HEK293 (cell line): ENCODE results near the gene TTC16.

Experiments
- CTCF ChIA-PET: fragments of 350-600 bp; formaldehyde crosslinking; extraction: SDS; loops from one replicate; lab custom pipeline; 2021; ENCODE audit warnings: antibody characterized with exemption; lab: Yijun Ruan, JAX
- POLR2A ChIA-PET: fragments of 300-600 bp; formaldehyde crosslinking; extraction: SDS; loops from one replicate; lab custom pipeline; 2020; ENCODE audit warnings: antibody characterized with exemption, inconsistent platforms; lab: Yijun Ruan, JAX
- H3K27ac ChIP-seq: fragments of 200-500 bp; sonication (Bioruptor generic); 2 replicates; pipeline ENCODE4 v1.5.1; 2014; ENCODE audit warnings: low read depth, low read length, control low read depth, inconsistent platforms; ENCODE audit errors: extremely low read depth
- H3K36me3 ChIP-seq, 2 experiments: fragments of 200-500 bp in 1 of 2; sonication (Bioruptor generic) in 1 of 2; 1 replicate in 1 of 2; 2 replicates in 1 of 2; pipeline ENCODE4 v1.5.1; 2014 to 2017; ENCODE audit warnings: inconsistent platforms in 2 of 2, low read length in 2 of 2; ENCODE audit not compliant: control insufficient read depth in 2 of 2, insufficient read depth in 1 of 2
- H3K4me1 ChIP-seq: fragments of 200-500 bp; sonication (Bioruptor generic); 2 replicates; pipeline ENCODE4 v1.5.1; 2014; ENCODE audit warnings: mild to moderate bottlenecking, low read length, inconsistent platforms; ENCODE audit not compliant: control insufficient read depth, insufficient read depth
- H3K4me3 ChIP-seq: 2 replicates; pipeline ENCODE4 v1.5.1; 2011; ENCODE audit warnings: low read depth, mild to moderate bottlenecking, control low read depth, low read length, moderate library complexity
- H3K9me3 ChIP-seq: fragments of 200-500 bp; sonication (Bioruptor generic); 2 replicates; pipeline ENCODE4 v1.5.1; 2014; ENCODE audit warnings: low read depth, low read length, inconsistent platforms; ENCODE audit not compliant: control insufficient read depth, insufficient read depth
- KLF1 ChIP-seq: fragments of 450-650 bp; formaldehyde crosslinking; IDR thresholded peaks from 2 replicates; pipeline ENCODE4 v1.5.1; 2016; ENCODE audit warnings: missing biosample characterization, missing genetic modification characterization
- MZF1 ChIP-seq: fragments of 450-650 bp; formaldehyde crosslinking; IDR thresholded peaks from 2 replicates; pipeline ENCODE4 v1.5.1; 2017; ENCODE audit warnings: missing biosample characterization, missing genetic modification characterization, borderline replicate concordance
- SALL2 ChIP-seq: fragments of 450-650 bp; formaldehyde crosslinking; IDR thresholded peaks from 2 replicates; pipeline ENCODE4 v1.5.0; 2017; ENCODE audit warnings: missing biosample characterization, mild to moderate bottlenecking, missing genetic modification characterization, borderline replicate concordance
- SETDB1 ChIP-seq: IDR thresholded peaks from one replicate; pipeline ENCODE4 v1.6.1; 2017; ENCODE audit warnings: mild to moderate bottlenecking, low read length, moderate library complexity, mixed read lengths; ENCODE audit not compliant: insufficient read length
- SP3 ChIP-seq: fragments of 450-650 bp; formaldehyde crosslinking; IDR thresholded peaks from 2 replicates; pipeline ENCODE4 v1.5.1; 2016; ENCODE audit warnings: missing biosample characterization, missing genetic modification characterization
- TRIM28 ChIP-seq: IDR thresholded peaks from 2 replicates; pipeline ENCODE4 v1.6.1; 2011; ENCODE audit warnings: low read length, control low read depth, borderline replicate concordance
- ZNF114 ChIP-seq: fragments of 450-650 bp; formaldehyde crosslinking; IDR thresholded peaks from 2 replicates; pipeline ENCODE4 v1.5.0; 2017; ENCODE audit warnings: missing biosample characterization, missing genetic modification characterization
- ZNF121 ChIP-seq: fragments of 450-650 bp; formaldehyde crosslinking; IDR thresholded peaks from 2 replicates; pipeline ENCODE4 v1.5.1; 2016; ENCODE audit warnings: missing biosample characterization, missing genetic modification characterization
- ZNF132 ChIP-seq: fragments of 450-650 bp; formaldehyde crosslinking; IDR thresholded peaks from 2 replicates; pipeline ENCODE4 v1.5.1; 2017; ENCODE audit warnings: missing biosample characterization, missing genetic modification characterization, borderline replicate concordance
- ZNF223 ChIP-seq: fragments of 450-650 bp; formaldehyde crosslinking; IDR thresholded peaks from 2 replicates; pipeline ENCODE4 v1.5.1; 2016; ENCODE audit warnings: missing biosample characterization, missing genetic modification characterization
- ZNF266 ChIP-seq: fragments of 450-650 bp; formaldehyde crosslinking; IDR thresholded peaks from 2 replicates; pipeline ENCODE4 v1.5.1; 2016; ENCODE audit warnings: missing biosample characterization, missing genetic modification characterization, low read depth
- ZNF530 ChIP-seq: fragments of 450-650 bp; formaldehyde crosslinking; IDR thresholded peaks from 2 replicates; pipeline ENCODE4 v1.5.1; 2016; ENCODE audit warnings: low read depth, missing biosample characterization, missing genetic modification characterization
- ZNF596 ChIP-seq: fragments of 450-650 bp; IDR thresholded peaks from 2 replicates; pipeline ENCODE4 v1.5.0; 2018; ENCODE audit warnings: missing biosample characterization, mild to moderate bottlenecking, missing genetic modification characterization, moderate library complexity
- ZNF658 ChIP-seq: fragments of 450-650 bp; formaldehyde crosslinking; IDR thresholded peaks from 2 replicates; pipeline ENCODE4; 2016; ENCODE audit warnings: missing biosample characterization, missing genetic modification characterization
- ZNF830 ChIP-seq: fragments of 450-650 bp; IDR thresholded peaks from 2 replicates; pipeline ENCODE4 v1.5.0; 2018; ENCODE audit warnings: missing biosample characterization, missing genetic modification characterization, low read depth, mild to moderate bottlenecking, moderate library complexity
- ZSCAN23 ChIP-seq: fragments of 450-650 bp; formaldehyde crosslinking; IDR thresholded peaks from 2 replicates; pipeline ENCODE4 v1.5.1; 2016; ENCODE audit warnings: missing biosample characterization, missing genetic modification characterization
- TF ChIP-seq, protein P1 (sequence below): fragments of 450-650 bp; formaldehyde crosslinking; IDR thresholded peaks from 2 replicates; pipeline ENCODE4 v1.5.1; 2016; ENCODE audit warnings: missing biosample characterization, missing genetic modification characterization
- TF ChIP-seq, protein P2 (sequence below): fragments of 450-650 bp; formaldehyde crosslinking; IDR thresholded peaks from 2 replicates; pipeline ENCODE4 v1.5.1; 2016; ENCODE audit warnings: missing biosample characterization, missing genetic modification characterization
- TF ChIP-seq, protein P3 (sequence below): fragments of 450-650 bp; formaldehyde crosslinking; conservative IDR thresholded peaks from 2 replicates; pipeline ENCODE4 v1.5.1; 2016; ENCODE audit warnings: low read depth, missing biosample characterization, missing genetic modification characterization
- TF ChIP-seq, protein P4 (sequence below): fragments of 450-650 bp; formaldehyde crosslinking; IDR thresholded peaks from 2 replicates; pipeline ENCODE4 v1.5.1; 2016; ENCODE audit warnings: missing biosample characterization, missing genetic modification characterization
- TF ChIP-seq, protein P5 (sequence below): fragments of 450-650 bp; formaldehyde crosslinking; IDR thresholded peaks from 2 replicates; pipeline ENCODE4 v1.5.1; 2016; ENCODE audit warnings: missing biosample characterization, missing genetic modification characterization
- TF ChIP-seq, protein P6 (sequence below): fragments of 450-650 bp; IDR thresholded peaks from 2 replicates; pipeline ENCODE4 v1.5.1; 2018; ENCODE audit warnings: missing biosample characterization, mild to moderate bottlenecking, missing genetic modification characterization

Gene TTC16

DNA sequence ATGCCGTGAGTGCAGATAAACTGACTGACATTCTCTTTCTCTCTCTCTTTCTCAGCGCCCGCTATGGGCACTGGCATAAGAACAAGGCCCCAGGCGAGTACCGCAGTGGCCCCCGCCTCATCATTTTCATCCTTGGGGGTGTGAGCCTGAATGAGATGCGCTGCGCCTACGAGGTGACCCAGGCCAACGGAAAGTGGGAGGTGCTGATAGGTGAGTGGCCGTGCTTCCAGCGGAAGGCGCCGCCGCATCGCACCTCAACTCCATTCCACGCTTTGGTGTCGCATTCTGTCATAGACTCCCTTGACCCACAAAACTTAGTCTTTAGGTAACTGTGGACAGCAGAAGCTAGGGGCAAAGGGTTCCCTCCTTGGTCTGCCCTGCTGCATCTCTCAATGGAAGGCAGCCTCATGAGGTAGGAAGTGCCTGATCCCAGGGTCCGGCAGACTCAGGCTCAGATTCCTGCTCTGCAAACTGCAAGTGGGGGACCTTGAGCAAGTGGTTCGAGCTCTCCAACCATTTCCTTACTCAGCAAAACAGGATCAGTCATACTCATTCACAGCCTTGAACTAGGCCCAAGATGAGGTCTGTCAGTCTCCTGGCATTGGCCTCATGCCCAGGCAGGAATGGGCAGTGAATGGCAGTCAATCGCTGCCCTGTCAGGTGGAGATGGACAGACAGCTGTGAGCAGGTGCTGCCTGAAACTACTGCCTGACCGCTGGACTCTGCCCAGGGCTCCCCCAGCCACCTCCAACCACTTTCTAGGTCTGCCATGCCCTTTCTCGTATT lies 33.3 kb upstream of the TTC16 start (continued):
- TF ChIP-seq, protein P1, sequence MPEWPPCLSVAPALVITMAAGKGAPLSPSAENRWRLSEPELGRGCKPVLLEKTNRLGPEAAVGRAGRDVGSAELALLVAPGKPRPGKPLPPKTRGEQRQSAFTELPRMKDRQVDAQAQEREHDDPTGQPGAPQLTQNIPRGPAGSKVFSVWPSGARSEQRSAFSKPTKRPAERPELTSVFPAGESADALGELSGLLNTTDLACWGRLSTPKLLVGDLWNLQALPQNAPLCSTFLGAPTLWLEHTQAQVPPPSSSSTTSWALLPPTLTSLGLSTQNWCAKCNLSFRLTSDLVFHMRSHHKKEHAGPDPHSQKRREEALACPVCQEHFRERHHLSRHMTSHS (tag by site-specific recombination) = no peak
- TF ChIP-seq ZNF114 (tag by site-specific recombination) (no peak), ZNF132 (tag by site-specific recombination) (no peak)
- TF ChIP-seq, protein P2, sequence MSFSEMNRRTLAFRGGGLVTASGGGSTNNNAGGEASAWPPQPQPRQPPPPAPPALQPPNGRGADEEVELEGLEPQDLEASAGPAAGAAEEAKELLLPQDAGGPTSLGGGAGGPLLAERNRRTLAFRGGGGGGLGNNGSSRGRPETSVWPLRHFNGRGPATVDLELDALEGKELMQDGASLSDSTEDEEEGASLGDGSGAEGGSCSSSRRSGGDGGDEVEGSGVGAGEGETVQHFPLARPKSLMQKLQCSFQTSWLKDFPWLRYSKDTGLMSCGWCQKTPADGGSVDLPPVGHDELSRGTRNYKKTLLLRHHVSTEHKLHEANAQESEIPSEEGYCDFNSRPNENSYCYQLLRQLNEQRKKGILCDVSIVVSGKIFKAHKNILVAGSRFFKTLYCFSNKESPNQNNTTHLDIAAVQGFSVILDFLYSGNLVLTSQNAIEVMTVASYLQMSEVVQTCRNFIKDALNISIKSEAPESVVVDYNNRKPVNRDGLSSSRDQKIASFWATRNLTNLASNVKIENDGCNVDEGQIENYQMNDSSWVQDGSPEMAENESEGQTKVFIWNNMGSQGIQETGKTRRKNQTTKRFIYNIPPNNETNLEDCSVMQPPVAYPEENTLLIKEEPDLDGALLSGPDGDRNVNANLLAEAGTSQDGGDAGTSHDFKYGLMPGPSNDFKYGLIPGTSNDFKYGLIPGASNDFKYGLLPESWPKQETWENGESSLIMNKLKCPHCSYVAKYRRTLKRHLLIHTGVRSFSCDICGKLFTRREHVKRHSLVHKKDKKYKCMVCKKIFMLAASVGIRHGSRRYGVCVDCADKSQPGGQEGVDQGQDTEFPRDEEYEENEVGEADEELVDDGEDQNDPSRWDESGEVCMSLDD = no peak

DNA sequence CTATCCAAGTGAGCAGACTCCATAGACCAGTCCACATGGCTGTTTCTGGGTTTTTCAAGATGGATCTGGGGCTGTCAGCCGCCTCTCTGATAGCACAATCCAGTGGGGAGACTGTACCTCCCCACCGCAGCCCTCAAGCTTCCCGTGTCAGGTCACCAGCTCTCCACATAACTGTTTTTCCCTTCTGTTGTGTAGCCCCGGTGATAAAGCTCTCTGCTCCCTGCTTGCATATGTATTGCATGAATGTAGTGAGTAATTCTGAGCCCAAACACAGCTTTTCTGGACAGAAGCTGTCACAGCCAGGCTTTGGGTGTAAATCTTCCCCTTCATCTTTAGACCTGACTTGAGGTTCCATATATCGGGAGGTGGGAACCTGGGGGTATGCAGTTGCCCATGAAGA lies 32.2 kb upstream of the TTC16 start:
- TF ChIP-seq ZNF830 (tag by site-specific recombination) = no peak
- no peak for TF ChIP-seq SALL2 (tag by site-specific recombination)
- no peak for TF ChIP-seq ZSCAN23
- TF ChIP-seq ZNF266 (tag by site-specific recombination) = no peak
- TF ChIP-seq TRIM28 = no peak
- TF ChIP-seq ZNF530 = no peak
- TF ChIP-seq, protein P3, sequence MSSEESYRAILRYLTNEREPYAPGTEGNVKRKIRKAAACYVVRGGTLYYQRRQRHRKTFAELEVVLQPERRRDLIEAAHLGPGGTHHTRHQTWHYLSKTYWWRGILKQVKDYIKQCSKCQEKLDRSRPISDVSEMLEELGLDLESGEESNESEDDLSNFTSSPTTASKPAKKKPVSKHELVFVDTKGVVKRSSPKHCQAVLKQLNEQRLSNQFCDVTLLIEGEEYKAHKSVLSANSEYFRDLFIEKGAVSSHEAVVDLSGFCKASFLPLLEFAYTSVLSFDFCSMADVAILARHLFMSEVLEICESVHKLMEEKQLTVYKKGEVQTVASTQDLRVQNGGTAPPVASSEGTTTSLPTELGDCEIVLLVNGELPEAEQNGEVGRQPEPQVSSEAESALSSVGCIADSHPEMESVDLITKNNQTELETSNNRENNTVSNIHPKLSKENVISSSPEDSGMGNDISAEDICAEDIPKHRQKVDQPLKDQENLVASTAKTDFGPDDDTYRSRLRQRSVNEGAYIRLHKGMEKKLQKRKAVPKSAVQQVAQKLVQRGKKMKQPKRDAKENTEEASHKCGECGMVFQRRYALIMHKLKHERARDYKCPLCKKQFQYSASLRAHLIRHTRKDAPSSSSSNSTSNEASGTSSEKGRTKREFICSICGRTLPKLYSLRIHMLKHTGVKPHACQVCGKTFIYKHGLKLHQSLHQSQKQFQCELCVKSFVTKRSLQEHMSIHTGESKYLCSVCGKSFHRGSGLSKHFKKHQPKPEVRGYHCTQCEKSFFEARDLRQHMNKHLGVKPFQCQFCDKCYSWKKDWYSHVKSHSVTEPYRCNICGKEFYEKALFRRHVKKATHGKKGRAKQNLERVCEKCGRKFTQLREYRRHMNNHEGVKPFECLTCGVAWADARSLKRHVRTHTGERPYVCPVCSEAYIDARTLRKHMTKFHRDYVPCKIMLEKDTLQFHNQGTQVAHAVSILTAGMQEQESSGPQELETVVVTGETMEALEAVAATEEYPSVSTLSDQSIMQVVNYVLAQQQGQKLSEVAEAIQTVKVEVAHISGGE = no peak
- no peak for TF ChIP-seq MZF1 (tag by site-specific recombination)
- TF ChIP-seq, protein P4, sequence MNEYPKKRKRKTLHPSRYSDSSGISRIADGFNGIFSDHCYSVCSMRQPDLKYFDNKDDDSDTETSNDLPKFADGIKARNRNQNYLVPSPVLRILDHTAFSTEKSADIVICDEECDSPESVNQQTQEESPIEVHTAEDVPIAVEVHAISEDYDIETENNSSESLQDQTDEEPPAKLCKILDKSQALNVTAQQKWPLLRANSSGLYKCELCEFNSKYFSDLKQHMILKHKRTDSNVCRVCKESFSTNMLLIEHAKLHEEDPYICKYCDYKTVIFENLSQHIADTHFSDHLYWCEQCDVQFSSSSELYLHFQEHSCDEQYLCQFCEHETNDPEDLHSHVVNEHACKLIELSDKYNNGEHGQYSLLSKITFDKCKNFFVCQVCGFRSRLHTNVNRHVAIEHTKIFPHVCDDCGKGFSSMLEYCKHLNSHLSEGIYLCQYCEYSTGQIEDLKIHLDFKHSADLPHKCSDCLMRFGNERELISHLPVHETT (tag by site-specific recombination) = no peak
- no peak for TF ChIP-seq ZNF596
- no peaks in the 10 kb centered on the region for H3K9me3 ChIP-seq
- H3K4me3 ChIP-seq = no peak overlapping the region
- no peaks in the 10 kb centered on the region for H3K4me1 ChIP-seq
- no peak overlapping the region for H3K27ac ChIP-seq
- peaks cover 0 to 56% of the 10 kb centered on the region in 2 experiments; a peak in 1 of 3 replicates for H3K36me3 ChIP-seq
- POLR2A ChIA-PET = interaction anchor here (1.4 kb wide), 1 partner anchor 51 kb away, joined by 3 read pairs; no protein-coding TSS in a partner anchor
- CTCF ChIA-PET = no interaction called here

DNA sequence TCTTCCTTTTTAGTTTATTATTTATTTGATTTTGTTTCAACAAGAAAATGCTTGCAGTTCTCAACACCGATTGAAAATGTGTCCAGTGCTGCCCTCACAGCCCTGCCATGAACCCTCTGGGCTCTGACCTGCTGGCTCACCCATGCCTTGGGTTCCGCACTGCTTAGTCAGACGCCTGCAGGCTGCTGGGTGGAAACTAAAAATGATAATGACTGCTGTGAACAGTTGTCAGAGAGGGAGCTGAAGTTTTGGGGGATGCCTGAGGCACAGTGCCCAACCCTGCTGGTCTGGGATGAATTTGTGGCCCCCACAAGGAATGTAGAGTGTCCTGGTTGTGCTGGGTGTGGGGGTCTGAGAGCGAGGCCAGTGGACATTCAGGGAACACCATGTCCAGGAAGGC lies 31.3 kb upstream of the TTC16 start:
- no peak overlapping the region for H3K4me3 ChIP-seq
- ChIA-PET POLR2A (no interaction called here), CTCF (interaction anchor here (1.0 kb wide), 1 partner anchor 9 kb away, joined by 6 read pairs; no protein-coding TSS in a partner anchor)
- no peak overlapping the region for H3K27ac ChIP-seq
- H3K9me3 ChIP-seq = no peaks in the 10 kb centered on the region
- no peaks in the 10 kb centered on the region for H3K4me1 ChIP-seq
- TF ChIP-seq, protein P5, sequence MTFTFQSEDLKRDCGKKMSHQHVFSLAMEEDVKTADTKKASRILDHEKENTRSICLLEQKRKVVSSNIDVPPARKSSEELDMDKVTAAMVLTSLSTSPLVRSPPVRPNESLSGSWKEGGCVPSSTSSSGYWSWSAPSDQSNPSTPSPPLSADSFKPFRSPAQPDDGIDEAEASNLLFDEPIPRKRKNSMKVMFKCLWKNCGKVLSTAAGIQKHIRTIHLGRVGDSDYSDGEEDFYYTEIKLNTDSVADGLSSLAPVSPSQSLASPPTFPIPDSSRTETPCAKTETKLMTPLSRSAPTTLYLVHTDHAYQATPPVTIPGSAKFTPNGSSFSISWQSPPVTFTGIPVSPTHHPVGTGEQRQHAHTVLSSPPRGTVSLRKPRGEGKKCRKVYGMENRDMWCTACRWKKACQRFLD (tag by site-specific recombination) = no peak
- TF ChIP-seq KLF1 (no peak), SETDB1 (no peak), ZNF658 (tag by site-specific recombination) (no peak), ZNF121 (no peak), SP3 (tag by site-specific recombination) (no peak), ZNF223 (tag by site-specific recombination) (no peak)
- TF ChIP-seq, protein P6, sequence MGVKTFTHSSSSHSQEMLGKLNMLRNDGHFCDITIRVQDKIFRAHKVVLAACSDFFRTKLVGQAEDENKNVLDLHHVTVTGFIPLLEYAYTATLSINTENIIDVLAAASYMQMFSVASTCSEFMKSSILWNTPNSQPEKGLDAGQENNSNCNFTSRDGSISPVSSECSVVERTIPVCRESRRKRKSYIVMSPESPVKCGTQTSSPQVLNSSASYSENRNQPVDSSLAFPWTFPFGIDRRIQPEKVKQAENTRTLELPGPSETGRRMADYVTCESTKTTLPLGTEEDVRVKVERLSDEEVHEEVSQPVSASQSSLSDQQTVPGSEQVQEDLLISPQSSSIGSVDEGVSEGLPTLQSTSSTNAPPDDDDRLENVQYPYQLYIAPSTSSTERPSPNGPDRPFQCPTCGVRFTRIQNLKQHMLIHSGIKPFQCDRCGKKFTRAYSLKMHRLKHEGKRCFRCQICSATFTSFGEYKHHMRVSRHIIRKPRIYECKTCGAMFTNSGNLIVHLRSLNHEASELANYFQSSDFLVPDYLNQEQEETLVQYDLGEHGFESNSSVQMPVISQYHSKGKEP (tag by site-specific recombination) = no peak
- H3K36me3 ChIP-seq = peaks cover 0 to 57% of the 10 kb centered on the region in 2 experiments; a peak in 1 of 3 replicates
